HCT116 (cell line): ENCODE measurements around the gene TJAP1. TPM values are rescaled to one million over a fixed set of nuclear protein-coding genes. Genes with fewer than 3 reads are reported as not detected.

Source experiments
- ATAC-seq: fragments of 200-7000 bp; cut with Tn5 transposase; 2 replicates; pipeline ENCODE4 v1.9.1; 2020; ENCODE audit warnings: mild to moderate bottlenecking, moderate library complexity
- BruUV-seq: library from RNA; stranded (reverse); fragments of 400-500 nt; replicated peaks from 2 replicates; lab custom pipeline; 2021; lab: Mats Ljungman, UMichigan
- CTCF ChIA-PET: fragments of 300-600 bp; sonication (Branson Sonifier 250); formaldehyde crosslinking; loops from one replicate; lab custom pipeline; 2021; ENCODE audit warnings: antibody characterized with exemption; lab: Charles Lee
- POLR2A ChIA-PET: fragments of 300-600, 350-600 bp; sonication (Branson Sonifier 250); formaldehyde crosslinking; loops from one replicate; lab custom pipeline; 2021; ENCODE audit warnings: antibody characterized with exemption; lab: Charles Lee
- RAD21 ChIA-PET, 2 experiments: fragments of 300-600 bp; sonication (Branson Sonifier 250); formaldehyde crosslinking; loops; one replicate each; lab custom pipeline; 2023; ENCODE audit warnings: low total read pairs in 2 of 2; ENCODE audit not compliant: uncharacterized antibody in 2 of 2, unreplicated experiment in 2 of 2, low non-redundant PET in 1 of 2; lab: Charles Lee
- DNase-seq: peaks from one replicate; pipeline ENCODE4 v3.0.0-alpha.2; 2010; ENCODE audit warnings: low read depth, low spot score
- H2AFZ ChIP-seq: fragments of 200-600 bp; shearing (Covaris generic), sonication (generic); 2 replicates; pipeline ENCODE4 v1.6.1; 2017; ENCODE audit warnings: low read depth, mixed run types, mixed read lengths, antibody characterized with exemption, low read length; ENCODE audit not compliant: poor library complexity, severe bottlenecking
- H3K27ac ChIP-seq: 2 replicates; pipeline ENCODE4 v1.5.1; 2012; ENCODE audit warnings: low read depth, low read length
- H3K27me3 ChIP-seq: fragments of 200-600 bp; sonication (generic); 2 replicates; pipeline ENCODE4 v1.6.1; 2016; ENCODE audit warnings: mixed run types, low read length, mixed read lengths; ENCODE audit not compliant: insufficient read depth
- H3K36me3 ChIP-seq, 2 experiments: fragments of 200-500 bp in 1 of 2; fragments of 200-600 bp in 1 of 2; sonication (Bioruptor generic) in 1 of 2; sonication (generic) in 1 of 2; 2 replicates each; pipeline versions ENCODE4 v1.5.1 to v1.6.1; 2014 to 2016; ENCODE audit warnings: low read length in 2 of 2, inconsistent platforms in 1 of 2, mixed read lengths in 1 of 2, mixed run types in 1 of 2; ENCODE audit not compliant: insufficient read depth in 2 of 2, control insufficient read depth in 1 of 2
- H3K4me1 ChIP-seq, 2 experiments: fragments of 200-600 bp in 1 of 2; sonication (generic) in 1 of 2; 2 replicates each; pipeline versions ENCODE4 v1.5.1 to v1.6.1; 2012 to 2017; ENCODE audit warnings: low read length in 2 of 2, inconsistent platforms in 1 of 2, mild to moderate bottlenecking in 1 of 2, mixed read lengths in 1 of 2, mixed run types in 1 of 2, moderate library complexity in 1 of 2; ENCODE audit not compliant: insufficient read depth in 2 of 2, control insufficient read depth in 1 of 2
- H3K4me2 ChIP-seq: fragments of 200-600 bp; sonication (generic); 2 replicates; pipeline ENCODE4 v1.6.1; 2017; ENCODE audit warnings: mixed run types, low read length, mixed read lengths
- H3K4me3 ChIP-seq, 2 experiments: fragments of 200-600 bp in 1 of 2; sonication (generic) in 1 of 2; replicated peaks in 1 of 2; 2 replicates each; pipeline ENCODE4 v1.5.1; 2011 to 2016; ENCODE audit warnings: low read length in 2 of 2, control low read depth in 1 of 2, low read depth in 1 of 2, mild to moderate bottlenecking in 1 of 2, mixed read lengths in 1 of 2, mixed run types in 1 of 2
- H3K79me2 ChIP-seq: fragments of 200-600 bp; sonication (generic); 2 replicates; pipeline ENCODE4 v1.6.1; 2017; ENCODE audit warnings: mild to moderate bottlenecking, mixed run types, low read length, moderate library complexity, mixed read lengths; ENCODE audit not compliant: insufficient read depth
- H3K9ac ChIP-seq: fragments of 200-600 bp; sonication (generic); 2 replicates; pipeline ENCODE4 v1.6.1; 2016; ENCODE audit warnings: low read length, mixed read lengths
- H3K9me2 ChIP-seq: fragments of 200-600 bp; sonication (generic), shearing (Covaris generic); 2 replicates; pipeline ENCODE4 v1.6.1; 2017; ENCODE audit warnings: mixed run types, mild to moderate bottlenecking, moderate library complexity; ENCODE audit not compliant: insufficient read depth
- H3K9me3 ChIP-seq, 2 experiments: fragments of 200-500 bp in 1 of 2; fragments of 200-600 bp in 1 of 2; sonication (Bioruptor generic) in 1 of 2; sonication (generic) in 1 of 2; 2 replicates each; pipeline ENCODE4 v1.6.1; 2014 to 2017; ENCODE audit warnings: low read length in 2 of 2, mixed read lengths in 2 of 2, inconsistent platforms in 1 of 2, low read depth in 1 of 2, mild to moderate bottlenecking in 1 of 2, mixed run types in 1 of 2, moderate library complexity in 1 of 2; ENCODE audit not compliant: control insufficient read depth in 1 of 2, insufficient read depth in 1 of 2
- H4K20me1 ChIP-seq: fragments of 200-600 bp; sonication (generic), shearing (Covaris generic); 2 replicates; pipeline ENCODE4 v1.6.1; 2017; ENCODE audit warnings: mixed run types, mild to moderate bottlenecking, moderate library complexity; ENCODE audit not compliant: insufficient read depth
- POLR2A ChIP-seq: IDR thresholded peaks from 2 replicates; pipeline ENCODE4 v1.7.0; 2011; ENCODE audit warnings: borderline replicate concordance; ENCODE audit not compliant: insufficient read depth, insufficient read length; ENCODE audit errors: extremely low read depth
- POLR2AphosphoS5 ChIP-seq: IDR thresholded peaks from 2 replicates; pipeline ENCODE4 v1.6.1; 2011; ENCODE audit warnings: mild to moderate bottlenecking, low read depth, low read length, moderate library complexity
- SIN3A ChIP-seq: IDR thresholded peaks from 2 replicates; pipeline ENCODE4 v1.6.1; 2012; ENCODE audit warnings: low read depth
- YY1 ChIP-seq: IDR thresholded peaks from 2 replicates; pipeline ENCODE4 v1.6.1; 2011; ENCODE audit warnings: low read length, low read depth, moderate library complexity, mild to moderate bottlenecking; ENCODE audit not compliant: insufficient replicate concordance; ENCODE audit errors: extremely low read depth
- intact Hi-C: fragments of 100-400 bp; cut with micrococcal nuclease; formaldehyde crosslinking; loops from 2 replicates; pipeline ENCODE4 v1.10.0; 2022
- total RNA-seq: library from RNA; stranded (reverse); gene quantifications from one replicate; pipeline ENCODE4 v1.2.1, GENCODE V29; 2021; ENCODE audit not compliant: unreplicated experiment
- TF ChIP-seq, protein P1 (sequence below): IDR thresholded peaks from 2 replicates; pipeline ENCODE4 v1.6.1; 2011; ENCODE audit warnings: mild to moderate bottlenecking, low read length, moderate library complexity; ENCODE audit not compliant: insufficient replicate concordance; ENCODE audit errors: extremely low read depth
- TF ChIP-seq, protein P2 (sequence below): IDR thresholded peaks from 2 replicates; pipeline ENCODE4 v1.6.1; 2012; ENCODE audit warnings: low read depth
- TF ChIP-seq, protein P3 (sequence below): IDR thresholded peaks from 2 replicates; pipeline ENCODE4 v1.6.1; 2012

Gene TJAP1
- total RNA-seq, 1 experiment from 2014 or later, result 45.2 TPM

DNA sequence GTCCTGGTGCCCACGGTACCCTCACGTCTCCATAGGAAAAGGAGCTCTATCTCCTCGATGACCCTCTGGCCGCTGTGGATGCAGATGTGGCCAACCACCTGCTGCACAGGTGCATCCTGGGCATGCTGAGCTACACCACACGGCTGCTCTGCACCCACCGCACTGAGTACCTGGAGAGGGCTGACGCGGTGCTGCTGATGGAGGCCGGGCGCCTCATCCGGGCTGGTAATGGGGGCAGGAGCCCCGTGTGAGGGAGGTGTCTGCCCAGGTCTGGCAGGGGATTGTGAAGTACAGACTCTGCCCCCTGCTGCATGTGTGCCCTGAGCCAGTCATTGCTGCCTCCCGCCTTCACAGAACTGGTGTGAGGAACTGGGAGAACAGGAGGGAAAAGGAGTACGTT is 34.4 kb upstream of the TJAP1 start (continued):
- TF ChIP-seq POLR2AphosphoS5, result no peak
- TF ChIP-seq, protein P1, sequence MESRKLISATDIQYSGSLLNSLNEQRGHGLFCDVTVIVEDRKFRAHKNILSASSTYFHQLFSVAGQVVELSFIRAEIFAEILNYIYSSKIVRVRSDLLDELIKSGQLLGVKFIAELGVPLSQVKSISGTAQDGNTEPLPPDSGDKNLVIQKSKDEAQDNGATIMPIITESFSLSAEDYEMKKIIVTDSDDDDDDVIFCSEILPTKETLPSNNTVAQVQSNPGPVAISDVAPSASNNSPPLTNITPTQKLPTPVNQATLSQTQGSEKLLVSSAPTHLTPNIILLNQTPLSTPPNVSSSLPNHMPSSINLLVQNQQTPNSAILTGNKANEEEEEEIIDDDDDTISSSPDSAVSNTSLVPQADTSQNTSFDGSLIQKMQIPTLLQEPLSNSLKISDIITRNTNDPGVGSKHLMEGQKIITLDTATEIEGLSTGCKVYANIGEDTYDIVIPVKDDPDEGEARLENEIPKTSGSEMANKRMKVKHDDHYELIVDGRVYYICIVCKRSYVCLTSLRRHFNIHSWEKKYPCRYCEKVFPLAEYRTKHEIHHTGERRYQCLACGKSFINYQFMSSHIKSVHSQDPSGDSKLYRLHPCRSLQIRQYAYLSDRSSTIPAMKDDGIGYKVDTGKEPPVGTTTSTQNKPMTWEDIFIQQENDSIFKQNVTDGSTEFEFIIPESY, result no peak
- TF ChIP-seq, all 23 proteins: peak for 0

DNA sequence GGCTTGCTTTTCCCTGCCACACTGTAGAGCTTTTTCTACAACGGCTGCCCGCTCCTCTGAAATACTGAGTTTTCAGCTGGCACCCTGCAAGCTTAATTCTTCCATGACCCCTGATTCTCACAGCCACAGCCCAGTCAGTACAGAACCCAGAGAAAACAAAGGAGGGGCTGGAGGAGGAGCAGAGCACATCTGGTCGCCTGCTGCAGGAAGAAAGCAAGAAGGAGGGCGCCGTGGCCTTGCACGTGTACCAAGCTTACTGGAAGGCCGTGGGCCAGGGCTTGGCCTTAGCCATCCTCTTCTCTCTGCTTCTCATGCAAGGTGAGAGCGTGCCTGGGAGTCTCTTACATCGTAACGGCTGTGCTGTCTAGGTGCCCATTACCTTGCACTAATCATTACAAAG is 33.3 kb upstream of the TJAP1 start:
- ATAC-seq (no peak), DNase-seq (no peak)
- Histone ChIP-seq H3K4me2 (no peak overlapping the region), H3K27me3 (no peaks in the 10 kb centered on the region), H3K4me3 (no peak overlapping the region), H2AFZ (no peak overlapping the region), H3K9ac (no peak overlapping the region), H3K79me2 (no peaks in the 10 kb centered on the region), H3K36me3 (peaks cover 3 to 6% of the 10 kb centered on the region in 2 experiments; a peak in 3 of 4 replicates), H3K27ac (no peak overlapping the region), H3K4me1 (no peaks in the 10 kb centered on the region), H3K9me2 (no peaks in the 10 kb centered on the region), H4K20me1 (no peaks in the 10 kb centered on the region), H3K9me3 (no peaks in the 10 kb centered on the region)
- intact Hi-C loops, result no loop called here
- ChIA-PET CTCF (interaction anchor here (1.2 kb wide), 1 partner anchor 13 kb away, joined by 4 read pairs; no protein-coding TSS in a partner anchor), RAD21 (no interaction called here), POLR2A (no interaction called here)
- BruUV-seq, result no TSS peak
- TF ChIP-seq SIN3A (no peak), POLR2A (no peak), YY1 (no peak)
- TF ChIP-seq, protein P2, sequence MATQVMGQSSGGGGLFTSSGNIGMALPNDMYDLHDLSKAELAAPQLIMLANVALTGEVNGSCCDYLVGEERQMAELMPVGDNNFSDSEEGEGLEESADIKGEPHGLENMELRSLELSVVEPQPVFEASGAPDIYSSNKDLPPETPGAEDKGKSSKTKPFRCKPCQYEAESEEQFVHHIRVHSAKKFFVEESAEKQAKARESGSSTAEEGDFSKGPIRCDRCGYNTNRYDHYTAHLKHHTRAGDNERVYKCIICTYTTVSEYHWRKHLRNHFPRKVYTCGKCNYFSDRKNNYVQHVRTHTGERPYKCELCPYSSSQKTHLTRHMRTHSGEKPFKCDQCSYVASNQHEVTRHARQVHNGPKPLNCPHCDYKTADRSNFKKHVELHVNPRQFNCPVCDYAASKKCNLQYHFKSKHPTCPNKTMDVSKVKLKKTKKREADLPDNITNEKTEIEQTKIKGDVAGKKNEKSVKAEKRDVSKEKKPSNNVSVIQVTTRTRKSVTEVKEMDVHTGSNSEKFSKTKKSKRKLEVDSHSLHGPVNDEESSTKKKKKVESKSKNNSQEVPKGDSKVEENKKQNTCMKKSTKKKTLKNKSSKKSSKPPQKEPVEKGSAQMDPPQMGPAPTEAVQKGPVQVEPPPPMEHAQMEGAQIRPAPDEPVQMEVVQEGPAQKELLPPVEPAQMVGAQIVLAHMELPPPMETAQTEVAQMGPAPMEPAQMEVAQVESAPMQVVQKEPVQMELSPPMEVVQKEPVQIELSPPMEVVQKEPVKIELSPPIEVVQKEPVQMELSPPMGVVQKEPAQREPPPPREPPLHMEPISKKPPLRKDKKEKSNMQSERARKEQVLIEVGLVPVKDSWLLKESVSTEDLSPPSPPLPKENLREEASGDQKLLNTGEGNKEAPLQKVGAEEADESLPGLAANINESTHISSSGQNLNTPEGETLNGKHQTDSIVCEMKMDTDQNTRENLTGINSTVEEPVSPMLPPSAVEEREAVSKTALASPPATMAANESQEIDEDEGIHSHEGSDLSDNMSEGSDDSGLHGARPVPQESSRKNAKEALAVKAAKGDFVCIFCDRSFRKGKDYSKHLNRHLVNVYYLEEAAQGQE, result no peak
- TF ChIP-seq, protein P3, sequence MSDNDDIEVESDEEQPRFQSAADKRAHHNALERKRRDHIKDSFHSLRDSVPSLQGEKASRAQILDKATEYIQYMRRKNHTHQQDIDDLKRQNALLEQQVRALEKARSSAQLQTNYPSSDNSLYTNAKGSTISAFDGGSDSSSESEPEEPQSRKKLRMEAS, result no peak
